GF-D8 (cell line): ENCODE data around the gene UBE3B.

Experiments
- DNase-seq: peaks from one replicate; lab custom pipeline; 2025; lab: John Stamatoyannopoulos, UW

The UBE3B gene

DNA sequence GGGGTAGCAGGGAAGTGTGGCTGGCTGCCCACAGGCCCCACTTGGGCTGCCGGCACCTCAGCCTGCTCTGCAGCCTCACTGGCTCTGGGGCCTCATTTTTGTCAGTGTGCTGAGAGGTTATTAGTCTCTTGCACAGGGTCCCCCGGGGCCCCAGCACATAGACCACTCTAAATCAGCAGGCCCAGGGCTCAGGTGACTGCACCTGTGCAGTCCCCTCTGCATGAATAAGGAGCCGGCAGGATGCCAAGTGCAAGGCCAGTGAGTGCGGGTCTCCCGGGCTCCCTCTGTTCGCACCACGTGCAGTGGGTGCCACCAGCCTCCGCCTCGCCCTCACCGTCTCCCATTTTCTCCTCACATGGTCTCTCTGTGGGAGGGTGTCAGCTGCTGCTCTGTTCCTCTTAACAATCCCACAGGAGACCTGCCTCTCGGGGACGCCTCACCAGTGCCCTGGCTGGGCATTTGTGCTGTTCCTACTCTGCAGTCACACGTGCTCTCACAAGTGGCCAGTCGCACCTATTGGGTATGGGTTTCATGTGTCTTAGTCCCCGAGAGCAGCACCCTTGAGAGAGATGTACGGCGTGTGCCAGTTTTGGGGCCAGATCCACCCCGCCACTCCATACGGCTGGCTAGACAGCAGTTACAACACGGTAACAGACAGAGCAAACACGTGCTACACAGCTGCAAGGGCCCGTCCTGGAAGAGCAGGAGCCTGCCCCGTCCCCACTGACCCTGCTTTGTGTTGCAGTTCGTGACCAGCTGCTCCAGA, 55.5 kb downstream of the UBE3B start:
- DNase-seq: no peak

DNA sequence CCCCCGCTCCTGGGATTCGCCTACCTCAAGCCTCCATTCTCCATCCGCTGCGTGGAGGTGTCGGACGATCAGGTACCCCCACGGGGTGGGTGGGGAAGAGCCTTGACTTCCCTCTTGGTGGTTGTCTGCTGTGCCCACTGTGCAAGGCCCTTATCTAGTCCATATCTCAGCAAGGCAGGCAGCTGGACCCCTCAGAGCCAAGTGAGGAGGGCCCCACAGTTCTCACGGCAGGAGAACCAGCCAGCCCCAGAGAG, 56.0 kb downstream of the UBE3B start:
- DNase-seq: no peak

DNA sequence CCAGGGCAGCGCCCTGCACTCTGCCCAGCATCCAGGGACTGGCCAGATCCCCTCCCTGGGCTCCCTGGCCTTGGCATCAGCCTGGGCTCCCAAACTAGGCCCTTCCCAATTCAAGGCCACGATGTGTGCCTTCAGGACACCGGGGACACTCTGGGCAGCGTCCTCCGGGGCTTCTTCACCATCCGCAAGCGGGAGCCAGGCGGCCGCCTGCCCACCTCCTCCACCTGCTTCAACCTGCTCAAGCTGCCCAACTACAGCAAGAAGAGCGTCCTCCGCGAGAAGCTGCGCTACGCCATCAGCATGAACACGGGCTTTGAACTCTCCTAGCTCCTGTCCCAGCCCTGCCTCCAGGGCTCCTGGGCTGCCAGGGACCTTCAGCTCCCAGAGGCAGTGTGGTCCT, 57.0 kb downstream of the UBE3B start:
- no peak for DNase-seq

DNA sequence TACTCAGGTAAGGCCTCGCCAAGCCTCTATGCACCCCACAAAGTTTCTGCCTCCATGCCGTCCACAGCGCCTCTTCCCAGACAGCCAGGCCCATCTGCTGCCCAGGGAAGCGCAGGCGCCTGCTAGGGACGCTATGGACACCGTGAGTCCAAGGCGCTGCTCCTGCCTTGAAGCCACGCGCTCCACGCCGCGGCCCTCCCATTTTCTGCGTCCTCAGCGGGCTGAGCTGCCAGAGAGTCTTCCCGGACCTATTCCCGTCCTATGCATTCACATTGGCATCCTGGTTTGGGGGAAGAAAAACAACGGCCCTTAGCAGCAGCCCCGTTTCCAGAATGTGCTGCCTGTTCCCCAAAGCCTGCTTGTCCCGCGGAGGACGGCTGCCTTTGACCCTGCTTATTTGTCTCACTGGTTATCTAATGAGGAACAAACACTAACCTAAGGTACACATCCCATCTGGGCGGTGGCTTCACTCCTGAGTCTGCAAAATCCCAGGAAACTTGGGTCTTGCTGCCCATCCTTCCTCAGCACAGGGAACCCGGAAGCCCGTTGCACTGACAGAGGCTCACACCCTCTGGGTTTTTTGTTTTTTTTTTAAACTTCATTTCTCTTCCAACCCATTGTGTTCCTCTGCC, 57.9 kb downstream of the UBE3B start:
- no peak for DNase-seq

DNA sequence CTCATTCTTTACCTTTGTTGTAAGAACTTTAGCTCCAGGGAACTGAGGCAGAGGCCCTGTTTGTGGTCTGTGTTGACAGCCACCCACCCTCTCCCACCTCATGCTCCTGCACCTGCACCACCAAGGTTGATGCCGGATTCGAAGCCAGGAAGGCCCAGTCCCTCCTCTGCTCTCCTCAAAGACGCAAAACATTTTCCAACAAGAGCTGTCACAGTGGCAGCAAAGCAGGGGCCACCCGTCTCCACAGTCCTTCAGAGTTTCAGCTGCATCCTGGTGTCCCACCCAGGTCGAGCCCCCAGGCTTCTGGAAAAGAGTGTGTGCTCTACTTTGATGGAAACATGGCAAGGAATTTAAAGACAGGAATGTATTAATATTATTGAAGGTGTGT, 58.4 kb downstream of the UBE3B start:
- DNase-seq: no peak

DNA sequence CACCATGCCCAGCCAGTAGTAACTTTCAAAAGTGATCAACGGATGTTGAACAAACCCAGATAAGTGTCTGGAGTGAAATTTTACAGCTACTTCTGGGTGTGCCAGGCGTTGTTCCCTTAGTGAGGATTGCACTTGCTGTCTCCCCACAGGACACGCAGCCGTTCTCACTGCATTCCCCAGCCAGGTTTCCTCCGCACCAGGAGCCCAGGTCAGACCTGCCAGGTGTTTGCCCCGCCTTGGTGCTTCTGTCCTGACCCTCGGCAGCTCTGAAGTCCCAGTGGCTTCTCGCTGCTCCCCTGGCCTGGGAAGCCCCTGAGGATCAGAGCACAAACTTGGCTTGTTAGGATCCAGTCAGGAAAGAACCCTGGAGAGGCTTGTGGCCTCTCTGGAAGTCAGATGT, 59.7 kb downstream of the UBE3B start:
- no peak for DNase-seq

DNA sequence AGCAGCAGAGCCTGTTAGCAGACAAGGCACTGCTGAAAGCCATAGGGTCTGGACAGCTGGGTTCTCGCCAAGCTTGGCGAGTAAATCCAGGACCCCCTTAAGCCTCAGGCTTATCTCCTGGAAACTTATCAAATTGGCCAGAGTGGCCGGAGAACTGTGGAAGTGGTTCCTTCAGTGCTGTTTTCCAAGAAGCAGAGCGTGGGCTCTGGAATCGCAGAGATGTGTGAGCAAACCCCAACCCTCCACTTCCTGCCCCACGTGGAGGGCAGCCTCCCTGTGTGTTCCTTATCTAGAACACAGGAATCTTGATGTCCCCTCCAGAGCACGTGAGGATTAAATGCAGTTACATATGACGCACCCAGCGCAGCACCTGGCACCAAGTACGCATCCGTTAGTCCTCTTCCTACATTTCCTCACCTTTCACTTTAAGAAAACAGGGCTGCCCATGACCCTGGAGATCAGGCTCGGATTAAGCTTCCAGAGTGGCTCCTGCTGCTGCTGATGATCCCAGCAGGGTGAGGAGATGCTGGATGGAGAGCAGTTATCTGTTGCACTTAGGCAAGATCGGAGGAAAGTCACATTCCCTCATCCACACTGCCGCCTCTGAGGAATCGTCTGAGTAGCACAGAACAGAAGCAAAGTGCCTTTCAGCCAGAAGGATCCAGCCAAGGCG, 60.9 kb downstream of the UBE3B start:
- DNase-seq: no peak

DNA sequence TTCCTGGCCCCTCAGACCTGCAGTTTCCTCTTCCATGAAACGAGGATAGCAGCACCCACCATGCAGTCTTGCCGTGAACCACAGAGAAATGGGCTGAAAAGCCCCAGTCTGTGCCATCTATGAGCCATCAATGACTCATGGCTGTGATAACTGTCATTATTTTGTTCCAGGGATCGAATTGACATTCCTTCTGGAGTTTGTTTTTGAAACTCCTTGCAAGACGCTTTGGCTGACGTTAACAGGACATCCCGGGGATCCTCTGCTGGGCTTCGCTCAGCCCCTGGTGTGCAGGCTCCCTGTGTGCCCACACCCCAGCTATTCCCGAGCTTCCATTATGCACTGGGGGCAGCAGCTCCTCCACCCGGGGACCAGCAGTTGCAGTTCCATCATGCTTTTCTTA, 62.1 kb downstream of the UBE3B start:
- no peak for DNase-seq

DNA sequence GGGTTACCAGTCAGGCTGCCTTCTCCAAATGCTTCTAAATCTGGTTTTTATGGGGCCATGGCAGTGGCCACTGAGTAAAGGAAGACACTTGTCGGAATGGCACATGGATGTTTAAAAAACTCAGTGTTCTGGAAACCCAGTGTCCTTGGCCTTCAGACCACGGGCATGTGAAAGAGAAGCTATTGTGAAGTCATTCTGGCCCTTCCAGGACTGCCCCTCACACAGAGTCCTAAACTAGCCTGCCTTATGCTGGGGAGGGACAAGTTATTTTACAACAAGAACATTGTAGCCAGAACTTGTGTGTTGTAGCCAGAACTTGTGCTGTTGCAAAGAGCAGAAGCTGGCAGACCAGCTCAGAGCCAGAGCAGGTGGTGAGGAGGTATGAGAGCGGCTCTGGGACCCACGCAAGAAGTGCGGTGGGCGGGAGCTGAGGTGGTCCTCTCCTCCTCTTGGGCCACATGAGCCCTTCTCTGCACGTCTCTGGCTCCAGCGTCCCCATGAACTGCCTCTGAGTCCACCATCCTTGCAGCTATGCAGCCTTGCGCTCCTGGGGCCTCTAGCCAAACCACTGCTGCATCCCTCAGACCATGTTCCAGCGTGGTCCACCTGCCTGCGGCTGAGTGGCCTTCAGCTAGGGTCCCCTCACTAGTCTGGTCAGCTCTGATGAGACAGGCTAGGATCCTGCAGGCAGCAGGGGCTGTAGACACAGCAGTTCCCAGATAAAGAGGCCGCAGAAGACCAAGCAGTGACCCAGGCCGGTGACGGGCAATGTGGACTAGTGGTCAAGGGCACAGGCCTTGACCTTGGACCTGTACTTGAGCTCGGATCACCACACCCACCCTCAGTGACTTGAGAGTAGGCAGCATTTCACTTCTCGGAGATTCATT, 63.3 kb downstream of the UBE3B start:
- DNase-seq: no peak

DNA sequence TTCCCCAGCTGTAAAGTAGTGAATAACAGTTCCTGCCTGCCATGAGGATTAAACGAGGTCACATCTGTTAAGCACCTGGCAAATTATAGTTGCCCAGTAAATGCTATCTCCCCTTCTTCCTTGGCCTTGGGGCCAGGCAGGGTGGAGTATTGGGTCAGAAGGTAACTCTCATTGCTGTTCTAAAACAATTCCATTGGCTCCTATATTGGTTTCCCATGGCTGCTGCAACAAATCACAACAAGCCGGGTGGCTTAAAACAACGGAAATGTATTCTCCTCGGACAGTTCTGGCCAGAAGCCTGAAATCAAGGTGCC, 63.9 kb downstream of the UBE3B start:
- no peak for DNase-seq

DNA sequence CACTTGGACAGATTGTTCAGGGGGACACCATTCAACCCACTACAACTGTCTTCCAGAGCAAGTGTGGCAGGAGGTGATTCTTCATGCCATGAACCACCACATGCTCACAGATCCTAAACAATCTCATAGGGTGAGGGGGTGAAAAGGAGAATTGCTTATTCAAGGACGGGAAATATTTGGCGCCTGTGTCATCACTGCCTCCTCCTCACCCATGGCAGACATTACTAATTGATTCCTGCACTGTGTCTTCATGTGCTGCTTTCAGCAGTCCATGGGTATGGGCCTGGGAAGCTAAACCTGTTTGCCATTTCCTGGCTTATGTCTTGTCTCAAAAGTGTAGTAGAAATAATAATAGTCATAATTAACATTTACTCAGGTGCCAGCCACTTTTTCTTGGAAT, 64.6 kb downstream of the UBE3B start:
- no peak for DNase-seq

DNA sequence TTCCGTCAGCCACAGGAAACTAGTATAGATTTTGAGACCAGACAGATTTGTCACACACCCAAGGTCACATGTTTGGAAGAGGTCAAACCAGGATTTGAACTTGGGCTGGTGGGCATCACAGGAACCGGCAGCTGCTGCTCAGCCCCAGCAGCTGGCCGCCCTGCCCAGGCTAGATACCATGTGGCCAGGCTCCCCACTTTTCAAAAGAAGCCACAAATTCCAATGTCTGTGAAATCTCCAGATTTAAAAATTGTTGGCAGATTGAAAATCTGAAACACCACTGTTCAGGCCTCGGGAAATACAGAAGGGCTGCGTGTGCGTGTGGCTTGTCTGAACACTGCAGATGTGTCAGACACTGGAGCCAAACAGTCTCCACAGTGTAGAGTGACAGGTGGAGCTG, 65.4 kb downstream of the UBE3B start:
- no peak for DNase-seq

DNA sequence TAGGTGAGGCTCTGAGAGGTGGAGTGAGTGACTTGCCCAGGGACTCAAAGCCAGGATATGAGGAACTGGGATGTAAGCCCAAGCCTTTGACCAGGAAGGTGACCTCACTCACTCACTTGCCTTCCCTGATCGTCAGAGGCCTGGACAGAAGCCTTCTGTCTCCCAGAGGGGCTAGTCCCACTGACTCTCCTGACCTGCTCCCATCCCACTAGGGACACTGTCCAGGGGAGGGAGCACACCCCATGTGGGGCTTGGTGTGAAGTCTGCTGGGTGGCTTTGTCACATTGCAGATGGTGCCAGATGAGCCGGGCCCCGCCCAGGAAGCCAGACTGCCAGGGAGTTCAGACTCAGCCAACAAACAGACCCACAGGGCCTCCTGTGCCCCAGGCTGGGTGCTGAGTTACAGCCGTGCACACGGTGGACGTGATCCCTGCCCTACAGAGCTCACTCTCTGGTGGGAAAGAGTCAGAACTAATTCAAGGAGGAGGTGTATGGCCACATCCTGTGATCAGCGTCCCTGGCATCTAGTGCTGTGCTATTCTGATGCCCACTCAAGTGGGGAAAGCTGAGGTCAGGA, 67.6 kb downstream of the UBE3B start:
- DNase-seq: no peak

DNA sequence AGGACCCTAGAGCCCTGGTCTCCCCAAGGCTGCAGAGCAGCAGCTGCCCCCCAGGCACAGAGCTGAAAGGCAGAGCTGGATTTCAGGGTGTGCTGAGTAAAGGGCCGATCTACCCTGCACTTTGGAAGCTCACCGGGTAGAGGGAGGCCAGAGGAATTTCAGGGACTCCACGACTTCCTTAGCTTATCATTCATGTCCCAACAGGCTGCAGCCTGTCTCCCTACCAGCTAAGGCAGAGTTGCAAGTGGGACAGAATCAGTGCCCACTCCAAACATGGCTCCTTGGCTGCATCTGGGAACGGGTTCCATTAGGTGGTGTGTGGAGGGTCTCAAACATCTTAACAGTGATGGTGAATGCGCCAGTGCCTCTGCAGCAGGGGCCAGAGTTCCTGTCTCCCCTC, 68.4 kb downstream of the UBE3B start:
- DNase-seq: no peak

DNA sequence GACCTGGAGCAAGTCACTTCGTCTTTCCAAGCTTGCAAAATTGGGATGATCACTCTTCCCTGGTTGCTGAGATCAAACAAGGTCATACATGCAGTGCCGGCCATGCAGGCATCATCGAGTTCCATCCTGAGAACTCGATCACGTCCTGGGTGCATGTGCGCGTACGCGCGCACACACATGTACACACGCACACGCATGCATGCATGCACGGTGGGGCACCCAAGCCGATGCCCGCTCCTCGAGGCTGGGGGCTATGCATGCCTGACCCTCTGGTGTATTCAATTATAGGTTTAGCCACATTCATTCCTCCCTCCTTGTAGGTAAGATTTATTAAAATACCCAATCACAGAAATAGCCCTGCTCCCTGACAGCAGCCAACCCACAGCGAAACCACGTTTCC, 69.9 kb downstream of the UBE3B start:
- no peak for DNase-seq

DNA sequence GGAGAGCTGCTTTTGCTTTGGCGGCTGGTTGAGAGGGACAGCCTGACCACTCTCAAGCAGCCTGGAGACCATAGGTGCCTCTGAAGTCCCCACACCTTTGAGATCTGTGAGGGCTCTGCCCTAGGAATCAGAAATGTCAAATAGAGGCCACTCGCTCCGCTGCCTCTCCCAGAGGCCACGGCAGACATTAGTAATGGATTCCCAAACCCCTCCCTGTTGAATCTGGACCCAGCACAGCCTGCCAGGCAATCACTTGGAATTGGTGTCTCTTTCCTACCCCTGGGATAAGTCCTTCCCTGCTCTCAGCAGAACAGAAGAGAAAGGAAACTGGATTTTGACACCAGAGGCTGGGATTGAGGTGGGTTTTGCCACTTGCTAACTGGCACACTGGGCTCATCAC, 70.8 kb downstream of the UBE3B start:
- DNase-seq: no peak

DNA sequence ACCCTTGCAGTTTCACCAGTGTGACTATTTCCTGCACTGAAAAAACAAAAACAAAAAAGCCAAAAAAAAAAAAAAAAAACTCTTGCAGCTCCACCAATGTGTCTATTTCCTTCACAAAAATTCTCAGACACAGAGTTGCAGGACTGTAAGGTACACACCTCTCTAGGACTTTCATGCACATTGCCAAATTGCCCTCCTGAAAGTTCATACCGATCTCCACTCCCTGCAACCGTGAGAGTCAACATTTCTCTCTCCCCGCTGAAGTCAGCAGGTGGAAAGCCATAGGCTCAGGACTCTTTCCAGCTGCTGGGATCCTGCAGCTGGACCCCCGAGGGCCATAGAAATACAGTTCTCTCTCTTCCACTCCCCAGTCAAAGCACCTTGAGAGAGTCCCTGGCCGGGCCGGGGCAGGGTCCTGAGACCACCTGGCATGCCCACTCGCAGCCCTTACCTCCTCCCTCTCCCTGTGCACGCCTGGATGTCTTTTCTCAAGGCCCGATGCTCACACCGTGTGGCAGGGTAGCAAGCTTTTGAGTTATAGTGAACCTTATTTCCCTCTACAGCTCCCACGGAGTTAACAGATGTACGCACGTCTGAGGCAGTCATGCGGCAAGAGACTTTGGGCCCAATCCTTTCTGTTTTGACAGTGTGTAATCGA, 72.3 kb downstream of the UBE3B start:
- DNase-seq: no peak

DNA sequence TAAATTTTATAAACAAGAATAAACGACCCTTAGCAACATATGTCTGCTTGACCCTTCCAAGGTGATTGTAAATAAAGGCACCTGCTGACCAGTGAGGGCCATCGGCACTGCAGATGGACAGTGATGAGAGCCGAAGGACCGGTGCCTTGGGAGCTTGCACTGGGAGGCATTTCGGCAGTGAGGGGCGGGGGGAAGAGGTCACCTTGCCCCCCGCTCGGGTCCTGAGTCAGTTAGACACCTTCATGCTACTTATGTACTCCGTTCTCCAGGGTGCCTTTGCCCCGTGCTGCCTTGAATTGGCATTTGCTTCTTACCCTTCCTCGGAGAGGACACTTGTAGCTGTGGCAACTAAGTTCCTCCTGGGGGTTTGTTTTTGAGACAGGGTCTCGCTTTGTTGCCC, 72.8 kb downstream of the UBE3B start:
- DNase-seq: no peak

DNA sequence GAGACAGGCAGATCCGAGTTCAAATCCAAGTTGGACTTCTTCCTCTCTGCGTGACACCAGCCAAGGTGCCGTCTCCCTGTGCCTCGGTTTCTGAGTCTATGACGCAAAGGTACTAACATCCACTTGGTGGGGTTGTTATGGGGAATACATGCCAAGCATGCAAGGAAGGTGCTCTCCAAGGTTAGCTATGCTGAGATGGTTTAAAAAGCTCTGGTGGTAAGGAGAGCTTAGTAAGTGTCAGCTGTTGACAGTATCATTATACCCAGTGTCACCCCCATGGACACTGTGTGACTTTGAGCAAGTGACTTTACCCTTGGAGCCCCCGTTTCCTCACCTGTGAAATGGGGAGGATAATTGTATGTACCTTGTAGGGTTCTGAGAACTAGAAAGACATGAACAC, 73.7 kb downstream of the UBE3B start:
- no peak for DNase-seq

DNA sequence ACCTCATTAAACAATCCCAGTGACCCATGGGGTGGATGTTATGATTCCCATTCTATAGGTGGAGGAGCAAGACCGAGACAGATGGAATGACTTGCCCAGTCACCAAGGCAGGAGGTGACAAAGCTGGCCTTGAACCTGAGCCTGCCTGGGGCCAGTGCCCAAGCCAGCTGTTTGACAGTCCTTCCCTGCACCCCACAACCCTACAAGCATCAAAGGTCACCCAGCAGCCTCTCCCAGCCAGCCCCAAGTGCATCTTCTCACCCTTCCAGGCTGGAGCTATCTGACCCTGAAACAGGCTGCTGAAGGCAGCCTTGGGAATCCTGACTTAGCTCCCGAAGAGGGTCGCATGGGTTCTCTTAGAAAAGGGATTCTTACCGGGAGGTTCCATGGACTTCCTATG, 75.5 kb downstream of the UBE3B start:
- DNase-seq: no peak

DNA sequence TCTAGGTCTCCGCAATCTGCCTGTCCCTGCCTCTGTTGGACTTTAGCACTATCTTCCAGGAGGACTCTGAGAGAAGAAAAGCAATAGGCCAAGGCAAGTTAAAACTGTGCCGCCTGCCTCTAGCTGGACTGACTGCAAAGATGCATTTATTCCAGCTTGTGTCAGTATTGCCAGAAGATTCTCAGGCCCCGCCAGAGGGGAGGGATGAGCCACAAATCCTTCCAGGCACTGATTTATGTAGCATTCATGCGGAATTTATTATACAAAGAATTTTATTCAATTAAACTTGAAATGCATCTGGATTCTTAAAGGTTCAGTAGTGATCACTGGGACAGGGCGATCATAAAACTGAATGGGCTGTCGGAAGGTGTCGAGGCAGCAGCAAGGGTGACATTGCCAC, 76.0 kb downstream of the UBE3B start:
- no peak for DNase-seq

DNA sequence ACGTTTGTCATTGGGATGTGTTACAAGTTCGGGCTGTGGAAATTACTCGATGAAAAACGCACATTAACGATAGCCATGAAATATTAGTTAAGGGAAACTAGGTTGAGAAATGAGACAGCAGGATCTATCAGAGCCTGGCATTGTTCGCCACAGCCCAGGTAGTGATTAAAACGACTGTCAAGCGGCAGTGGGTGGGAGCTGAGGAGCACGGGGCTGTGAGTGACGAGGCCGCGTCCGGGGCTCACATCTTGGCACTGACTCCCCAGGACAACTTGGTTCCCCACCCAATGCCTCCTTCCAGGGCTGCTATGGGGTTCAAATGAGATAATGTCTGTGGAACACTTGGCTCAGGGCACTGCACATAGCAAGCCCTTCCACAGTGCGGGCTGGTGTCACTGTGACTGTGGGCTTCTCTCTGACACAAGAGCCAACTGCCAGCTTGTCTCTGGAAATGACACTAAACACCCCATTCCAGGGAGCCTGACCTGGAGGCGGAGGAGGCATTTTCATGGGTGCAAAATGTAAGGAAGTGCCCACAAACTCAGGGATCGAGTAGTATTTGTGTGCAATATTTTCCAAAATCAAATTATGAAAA, 76.6 kb downstream of the UBE3B start:
- no peak for DNase-seq
